Measurements from ENCODE around the gene XDH. TPM values are rescaled to one million over a fixed set of nuclear protein-coding genes. Genes with fewer than 3 reads are reported as not detected.

The XDH gene
- 39.7 TPM for total RNA-seq

DNA sequence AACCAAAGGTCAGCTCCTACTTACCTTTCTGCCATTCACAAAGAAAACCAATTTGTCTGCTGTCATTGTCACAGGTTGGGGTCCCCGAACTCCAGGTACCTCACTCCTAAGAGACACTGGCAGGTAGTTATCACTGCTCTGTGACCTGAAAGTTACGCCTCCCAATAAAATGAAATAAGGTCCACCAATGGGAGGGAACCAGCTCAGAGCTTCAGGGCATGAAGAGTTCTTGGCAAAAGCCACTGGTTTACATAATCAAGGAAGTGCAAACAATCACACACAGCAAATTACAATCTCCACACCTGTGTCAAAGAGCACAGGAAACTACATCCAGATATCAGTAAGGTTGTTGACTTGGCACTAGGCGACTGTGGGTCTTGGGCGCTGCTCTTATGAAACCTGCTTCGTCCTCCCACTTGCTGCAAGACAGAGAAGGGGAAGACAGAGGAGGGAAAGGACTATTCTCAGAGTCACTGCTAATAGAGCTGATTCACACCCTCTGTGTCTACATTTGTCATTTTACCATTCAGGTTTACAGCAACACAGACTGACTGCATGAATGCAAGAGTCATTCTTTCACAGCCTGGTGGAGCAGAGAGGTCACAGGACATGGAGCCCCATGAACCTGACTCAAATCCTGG, at the start of gene XDH:
Gene XDH, minus strand, starts transcription at position 142 of the 641 bp plus-strand sequence. Its CDS starts 76 bp downstream, at position 66.
- ATAC-seq, result peak; percentile 93

DNA sequence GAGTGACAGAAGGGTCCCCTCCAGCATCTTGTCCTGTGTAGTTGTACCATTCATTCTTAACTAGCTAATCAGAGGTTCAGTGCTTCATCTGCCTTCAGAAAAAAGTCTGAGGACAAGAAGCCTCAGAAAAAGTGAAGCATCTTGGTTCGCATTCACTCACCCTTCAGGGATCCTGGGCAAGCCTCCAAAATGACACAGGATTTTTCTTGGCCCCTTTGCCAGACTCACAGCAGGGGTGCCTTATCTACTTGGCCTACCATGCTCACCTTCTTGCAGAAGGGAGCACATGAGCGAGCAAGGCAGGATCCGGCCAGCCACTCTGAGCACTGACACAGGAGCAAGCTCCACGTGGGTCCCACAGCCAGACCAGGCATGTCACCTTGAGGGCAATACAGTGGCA, 43.1 kb upstream of the XDH start:
- ATAC-seq, result no peak

DNA sequence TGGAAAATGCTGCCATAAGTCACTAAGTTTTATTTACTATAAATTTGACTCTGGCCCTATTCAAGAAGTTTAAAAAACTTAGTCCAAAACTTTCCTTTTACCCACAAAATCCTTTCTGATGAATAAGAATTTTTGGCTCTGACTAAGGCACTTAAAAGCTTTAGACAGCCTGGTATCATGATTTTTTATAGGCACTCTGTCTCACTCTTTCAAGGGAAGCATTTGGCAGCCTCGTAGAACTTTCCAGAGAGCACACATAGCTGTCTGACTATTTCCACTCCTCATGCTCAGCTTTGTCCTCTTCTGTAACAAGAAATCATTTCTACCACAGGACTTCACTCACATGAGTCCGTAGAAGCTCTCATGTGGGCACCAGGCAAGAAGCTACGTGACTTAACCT, 32.3 kb upstream of the XDH start:
- ATAC-seq, result no peak

DNA sequence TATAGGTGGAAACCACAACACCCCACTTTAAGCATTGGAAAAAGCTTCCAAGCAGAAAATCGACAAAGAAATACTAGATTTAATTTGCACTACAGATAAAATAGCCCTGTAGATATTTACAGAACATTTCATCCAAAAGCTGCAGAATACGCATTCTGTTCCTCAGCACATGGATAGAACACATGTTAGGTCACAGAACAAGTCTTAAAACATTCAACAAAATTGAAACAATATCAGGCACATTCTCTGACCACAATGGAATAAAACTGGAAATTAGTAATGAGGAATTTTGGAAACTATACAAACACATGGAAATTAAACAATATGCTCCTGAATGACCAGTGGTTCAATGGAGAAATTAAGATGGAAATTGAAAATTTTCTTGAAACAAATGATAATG, 27.8 kb upstream of the XDH start:
- ATAC-seq, result no peak

DNA sequence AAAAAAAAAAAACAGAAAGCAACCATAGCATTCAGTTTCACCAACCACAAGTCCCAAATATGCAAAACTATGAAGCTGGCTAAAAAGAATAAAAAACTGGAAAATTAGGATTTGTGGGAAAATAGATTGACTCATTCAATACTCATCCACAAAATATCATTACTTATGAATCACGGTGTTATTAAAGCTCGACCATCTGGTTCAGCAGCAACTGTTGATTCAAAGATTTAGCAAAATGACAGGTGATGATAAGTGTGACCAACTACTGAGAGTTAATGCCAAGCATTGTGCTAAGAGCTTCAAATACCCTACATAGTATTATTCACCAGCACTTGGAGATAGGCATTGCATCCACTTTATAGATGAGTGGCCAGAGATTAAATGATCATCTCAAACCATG, 26.2 kb upstream of the XDH start:
- ATAC-seq, result peak; percentile 100

DNA sequence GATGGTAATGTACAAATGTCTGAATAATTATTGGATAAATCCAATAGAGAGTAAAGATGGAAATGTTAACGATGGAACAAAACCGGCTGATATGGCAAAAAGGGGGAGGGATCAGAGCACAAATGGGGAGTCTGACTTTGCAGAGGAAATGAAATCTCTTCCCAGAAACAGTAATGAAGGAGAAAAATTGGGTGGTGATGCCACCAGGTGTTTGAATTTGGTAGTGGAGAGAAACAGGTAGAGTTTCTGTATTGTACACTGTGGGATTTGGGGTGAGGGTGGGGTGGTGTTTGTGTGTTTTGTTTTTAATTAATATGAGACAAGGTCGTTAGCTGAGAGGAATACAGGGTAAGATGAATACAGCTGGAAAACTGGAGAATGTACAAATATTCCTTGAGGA, 20.4 kb upstream of the XDH start:
- no peak for ATAC-seq

DNA sequence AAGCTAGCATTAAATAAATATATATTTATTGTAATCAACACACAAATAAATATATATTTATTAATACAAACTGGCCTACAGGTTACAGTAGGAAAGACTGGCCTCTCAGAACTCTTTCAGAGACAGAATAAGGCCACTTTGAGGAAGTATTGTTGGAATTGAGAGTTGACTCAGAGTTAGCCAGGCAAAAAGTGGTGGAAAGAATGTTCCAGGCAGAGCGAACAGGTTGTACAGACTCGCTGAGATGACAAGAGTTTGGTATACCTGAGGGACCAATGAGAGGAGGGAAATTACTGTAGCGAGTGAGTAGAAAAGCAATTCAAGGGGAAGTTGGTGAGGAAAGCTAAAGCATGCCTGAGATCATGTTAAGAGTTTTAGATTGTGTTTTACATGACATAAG, 19.0 kb upstream of the XDH start:
- ATAC-seq, result peak; percentile 67

DNA sequence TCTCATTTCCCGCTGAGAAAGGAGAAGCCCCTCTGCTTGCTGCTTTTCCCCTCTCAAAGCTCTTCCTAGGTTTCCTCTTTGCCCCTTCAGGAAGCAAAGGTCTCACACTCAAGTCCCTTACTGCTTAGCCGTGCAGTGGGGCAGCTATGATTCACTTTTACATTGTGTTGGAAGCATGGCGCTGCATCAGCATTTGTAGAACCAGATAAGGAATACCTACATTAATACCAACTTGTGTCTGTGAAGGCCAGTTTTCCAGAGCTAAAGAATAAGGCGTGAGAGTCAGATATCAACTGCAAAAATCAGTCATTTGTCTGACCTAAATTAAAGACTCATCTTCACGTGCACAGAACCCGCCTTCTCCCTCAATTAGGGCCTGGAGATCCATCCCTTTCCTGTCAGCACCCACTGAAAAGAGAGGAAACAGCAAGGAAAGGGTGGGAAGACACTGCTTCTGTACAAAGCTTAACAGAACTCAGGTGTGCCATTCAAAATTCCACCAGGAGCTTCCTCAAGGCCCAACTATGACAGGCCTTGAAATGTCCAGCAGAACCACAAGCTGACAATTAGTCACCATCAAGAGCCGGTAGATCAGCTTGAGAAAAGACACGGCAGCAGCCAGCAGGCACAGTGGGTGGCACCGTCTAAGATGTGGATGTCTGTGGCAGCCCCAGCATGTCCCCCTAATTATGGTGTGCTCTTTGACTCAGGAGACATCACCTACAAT, 16.1 kb upstream of the XDH start:
- ATAC-seq, result peak; percentile 43

DNA sequence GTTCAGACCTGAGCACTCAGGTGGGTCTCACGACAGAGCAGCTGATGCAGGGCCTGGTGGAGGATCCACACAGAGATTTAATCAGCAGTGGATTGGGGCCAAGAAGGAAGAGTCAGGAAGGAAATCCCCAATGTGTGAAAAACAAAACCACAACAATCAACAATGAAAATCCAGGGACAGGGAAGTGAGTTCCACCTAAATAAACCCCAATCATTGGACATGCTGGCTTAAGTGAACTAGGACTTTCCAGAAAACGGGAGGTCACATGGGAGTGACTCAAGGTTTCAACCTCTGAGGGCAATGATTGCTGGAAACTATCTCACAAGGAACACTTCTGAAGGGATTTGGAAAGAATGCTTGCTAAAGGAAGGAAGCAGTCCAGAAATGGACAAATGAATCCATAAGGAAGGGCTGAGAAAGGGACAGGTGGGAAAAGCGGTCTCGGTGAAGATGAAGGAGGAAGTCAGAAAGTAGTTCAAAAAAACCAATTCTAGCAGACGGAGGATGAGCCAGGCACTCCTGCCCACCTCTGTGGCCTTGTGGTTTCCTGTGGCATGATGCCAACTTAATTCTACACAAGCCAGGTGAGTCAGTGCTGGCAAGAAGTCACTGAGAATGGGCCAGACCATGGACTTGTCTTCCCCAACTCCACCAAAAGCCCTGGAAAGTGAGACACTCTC, 15.4 kb upstream of the XDH start:
- ATAC-seq, result peak; percentile 75

DNA sequence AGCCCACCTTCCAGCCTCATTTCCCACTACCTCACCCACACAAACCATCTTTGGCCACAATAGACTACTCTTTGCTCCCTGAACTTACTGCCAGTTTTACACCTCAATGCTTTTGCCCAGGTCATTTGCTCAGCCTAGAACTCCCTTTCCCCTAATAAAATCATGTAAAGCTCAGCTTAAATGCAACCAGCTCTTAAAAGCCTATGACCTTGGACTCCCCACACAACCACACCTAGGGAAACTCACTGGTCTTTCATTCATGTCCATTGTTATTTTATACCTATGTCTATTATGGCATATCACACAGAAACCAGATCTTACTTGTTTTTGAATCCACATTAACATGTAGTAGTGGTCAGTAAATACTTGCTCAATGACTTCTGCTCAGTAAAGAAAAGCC, 14.5 kb upstream of the XDH start:
- ATAC-seq, result no peak

DNA sequence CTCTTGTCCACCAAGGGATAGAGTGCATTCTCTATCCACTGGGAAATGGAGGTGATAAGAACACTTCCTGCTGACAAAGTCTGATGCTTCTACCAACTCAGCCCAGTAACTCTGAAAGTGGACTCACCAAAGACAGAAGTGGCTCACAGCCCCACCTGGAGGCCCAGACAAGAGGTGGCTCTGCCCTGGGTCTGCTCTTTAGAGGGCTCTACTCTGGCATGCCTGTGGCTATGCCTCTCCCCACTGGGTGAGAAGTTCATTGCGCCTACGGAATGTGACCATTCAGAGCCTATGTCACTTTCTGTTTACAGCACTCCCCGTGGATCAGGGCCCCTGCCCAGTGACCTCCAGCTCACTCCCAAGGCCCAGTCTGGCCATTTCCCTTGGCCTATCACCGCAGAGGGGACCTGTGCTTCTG, 13.5 kb upstream of the XDH start:
- peak; percentile 60 for ATAC-seq

DNA sequence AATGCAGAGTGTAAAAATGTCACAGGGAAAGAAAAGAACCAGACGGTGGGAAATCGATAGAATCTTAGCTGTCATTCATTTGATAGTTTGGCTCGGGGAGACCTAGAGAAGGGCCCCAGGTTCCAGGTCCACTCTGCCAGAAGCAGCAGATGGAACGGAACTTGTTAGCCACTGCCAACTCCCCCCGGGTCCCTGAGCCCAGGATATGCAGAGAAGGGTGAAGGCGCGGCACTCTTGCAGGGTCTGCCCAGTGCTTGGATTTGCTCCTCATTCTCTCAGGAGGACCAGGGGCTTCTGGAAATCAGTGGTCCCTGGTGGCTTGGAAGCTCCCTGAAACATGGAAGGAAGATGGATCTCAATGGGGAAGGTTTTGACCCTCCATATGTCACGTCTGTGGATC, 11.6 kb upstream of the XDH start:
- ATAC-seq, result no peak

DNA sequence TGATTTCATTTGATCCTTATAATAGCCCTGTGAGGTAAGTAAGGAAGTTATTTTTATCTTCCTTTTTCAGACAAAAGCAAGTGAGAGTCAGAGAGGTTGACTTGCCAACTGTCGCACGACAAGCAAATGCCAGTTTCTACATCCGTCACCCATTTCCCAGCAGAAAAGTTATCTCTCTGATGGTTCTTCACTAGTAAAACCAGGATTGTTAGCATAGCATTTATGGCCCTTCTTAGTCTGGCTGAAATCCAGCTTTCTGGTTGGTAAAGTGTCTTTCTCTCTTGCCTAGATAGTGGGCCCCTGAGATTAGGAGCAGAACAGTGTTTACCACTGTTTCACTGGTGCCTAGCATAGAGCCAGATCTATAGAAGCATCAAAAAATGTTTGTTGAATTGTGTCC, 7.1 kb upstream of the XDH start:
- ATAC-seq, result no peak

DNA sequence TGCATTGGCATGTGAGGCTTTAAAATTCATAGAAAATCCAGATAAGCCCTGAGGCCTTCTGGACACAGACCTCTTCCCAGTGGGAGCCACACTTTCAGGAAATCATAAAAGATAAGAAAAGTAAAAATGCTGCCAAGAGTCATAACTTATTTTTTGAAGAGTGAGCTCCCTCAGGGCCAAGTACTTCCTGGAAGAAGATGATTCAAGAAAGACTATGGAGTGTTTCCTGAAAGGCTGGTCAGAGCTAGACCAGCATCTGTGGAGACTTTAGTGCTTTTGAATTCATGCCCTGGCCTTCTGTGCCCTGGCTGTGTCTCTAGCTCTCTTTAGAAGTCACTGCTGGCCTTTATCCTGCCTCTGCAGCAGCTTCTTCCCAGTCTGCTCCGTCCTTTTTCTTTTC, 6.4 kb upstream of the XDH start:
- ATAC-seq, result peak; percentile 67

DNA sequence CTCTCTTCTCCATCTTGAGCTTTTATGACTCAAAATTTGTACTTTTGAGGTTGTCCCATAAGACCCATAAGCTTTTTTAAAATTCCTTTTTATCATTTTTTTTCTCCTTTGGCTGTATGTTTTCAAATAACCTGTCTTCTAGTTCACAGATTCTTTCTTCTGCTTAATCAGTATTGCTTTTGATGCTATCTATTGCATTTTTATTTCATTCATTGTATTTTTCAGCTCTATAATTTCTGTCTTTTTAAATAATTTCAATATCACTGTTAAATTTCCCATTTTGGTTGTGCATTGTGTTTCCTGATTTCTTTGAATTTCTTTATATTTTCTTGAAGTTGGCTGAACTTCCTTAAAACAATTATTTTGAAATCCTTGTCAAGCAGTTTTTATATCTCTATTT, 4.8 kb upstream of the XDH start:
- no peak for ATAC-seq

DNA sequence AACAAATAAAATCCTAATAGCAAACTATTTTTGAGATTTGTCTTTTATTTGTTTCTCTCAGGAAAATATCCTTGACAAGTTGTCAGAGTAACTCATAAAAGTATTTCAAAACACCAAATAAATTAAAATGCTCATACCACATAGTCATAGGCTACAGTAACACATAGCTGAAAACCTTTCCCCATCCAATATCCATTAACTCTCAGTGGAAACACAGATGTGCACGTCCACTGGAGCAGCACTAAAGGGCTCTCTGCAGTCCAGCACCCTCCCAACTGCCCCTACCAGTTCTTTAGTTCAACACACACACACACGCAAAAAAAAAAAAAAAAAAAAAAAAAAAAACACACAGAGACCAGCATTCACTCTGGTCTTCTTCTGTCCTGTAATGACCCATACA, 879 bp upstream of the XDH start:
- no peak for ATAC-seq

DNA sequence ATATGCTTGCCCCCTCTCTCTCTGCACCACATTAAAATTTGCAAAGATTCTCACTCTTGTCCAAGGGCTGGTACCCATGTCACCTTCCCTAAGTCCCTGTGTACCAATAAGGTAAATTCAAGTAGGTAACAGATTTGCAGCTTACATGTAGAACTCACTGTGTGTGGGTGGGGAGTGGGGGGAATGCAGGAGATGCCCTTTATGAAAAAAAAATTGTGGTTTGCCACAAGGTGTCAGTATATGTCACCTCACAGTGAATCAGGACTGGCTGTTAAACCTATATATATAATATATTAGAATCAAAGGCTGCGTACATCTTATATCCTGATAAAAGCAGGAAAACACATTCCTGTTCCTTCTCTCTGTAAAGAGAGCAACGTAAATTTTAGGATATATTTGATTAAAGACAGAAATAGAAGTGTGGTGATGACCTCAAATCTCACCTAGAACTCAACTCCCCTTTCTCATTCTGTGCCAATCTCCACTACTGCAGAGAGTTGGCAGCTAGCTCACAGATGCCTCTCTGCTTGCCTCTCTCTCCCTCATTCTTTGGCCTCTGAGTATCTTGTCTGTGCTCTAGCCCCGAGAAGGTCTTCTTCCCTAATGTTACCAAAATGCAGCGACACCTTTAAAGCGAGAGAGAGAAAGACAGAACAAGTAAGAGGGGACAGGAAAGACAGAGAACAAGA, 536 bp downstream of the XDH start:
- ATAC-seq, result peak; percentile 34

DNA sequence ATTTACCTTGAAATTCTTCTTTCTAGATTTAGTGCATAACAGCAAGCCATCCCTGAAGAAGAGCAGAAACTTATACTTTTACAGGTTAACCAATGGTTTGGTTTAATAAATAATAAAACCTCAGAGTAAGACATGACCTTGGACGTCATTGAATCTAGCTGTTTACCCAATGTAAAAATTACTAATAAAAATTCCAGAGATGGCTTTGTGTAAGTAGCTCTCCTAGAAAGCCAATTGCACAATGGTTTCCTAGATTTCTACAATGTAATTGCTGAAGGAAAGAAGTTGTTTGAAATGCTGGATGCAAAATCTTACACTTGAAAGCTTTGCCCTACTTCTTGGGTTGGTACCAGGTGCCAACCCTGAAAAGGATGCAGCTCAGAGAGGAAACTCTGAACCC, 1.5 kb downstream of the XDH start:
- ATAC-seq, result no peak

DNA sequence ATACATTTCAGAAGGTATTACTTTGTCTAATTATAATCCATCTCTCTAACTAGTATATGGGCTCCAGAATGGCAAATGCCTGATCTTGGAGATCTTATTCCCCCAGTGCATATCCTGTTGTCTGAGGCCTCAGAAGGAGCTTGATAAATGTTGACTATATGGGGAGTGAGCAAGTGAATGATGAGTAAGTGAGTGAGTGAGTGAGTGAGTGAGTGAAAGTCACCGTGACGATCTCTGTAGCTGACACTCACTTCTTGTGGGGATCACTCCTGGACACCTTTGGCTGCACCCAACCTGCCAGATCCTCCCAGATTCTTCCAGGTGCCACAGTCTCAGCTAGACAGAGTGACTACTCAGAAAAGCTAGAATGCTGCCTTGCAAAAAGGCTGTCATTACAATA, 2.8 kb downstream of the XDH start:
- peak; percentile 64 for ATAC-seq

DNA sequence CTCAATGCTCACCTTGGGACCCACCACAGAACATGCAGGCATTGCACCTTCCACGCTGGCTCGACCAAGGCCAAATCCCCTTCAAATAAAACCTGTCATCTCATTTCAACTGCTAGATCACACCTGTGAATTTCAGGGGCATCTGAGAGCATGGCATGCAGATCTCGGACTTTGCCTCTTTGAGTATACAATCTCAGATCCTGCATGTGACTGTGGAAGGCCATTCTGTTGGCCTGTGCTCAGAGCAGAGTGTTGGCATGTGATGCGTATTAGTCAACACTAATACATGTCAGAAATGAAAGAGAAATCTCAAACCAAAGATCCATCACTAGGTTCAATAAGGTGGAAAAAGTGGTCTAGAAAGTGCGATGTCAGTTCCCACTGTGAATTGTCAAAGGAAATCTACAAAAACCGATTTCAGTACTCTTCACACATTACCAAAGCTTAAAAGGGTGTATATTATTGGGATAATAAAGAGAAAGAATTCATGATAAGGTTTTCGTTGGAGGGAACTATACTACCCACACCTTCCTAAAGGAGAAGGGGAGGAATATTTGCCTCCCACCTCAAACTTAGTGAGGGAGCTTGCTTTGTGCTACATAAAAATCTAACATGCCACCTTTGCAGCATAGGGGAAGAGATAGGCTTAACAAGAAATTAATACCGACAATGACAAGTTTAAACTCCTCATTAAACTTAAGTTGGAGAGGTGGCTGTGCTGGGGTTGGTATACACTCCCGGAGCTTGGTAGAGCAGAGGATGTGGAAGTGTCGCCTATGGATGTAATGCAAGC, 7.8 kb downstream of the XDH start:
- ATAC-seq, result no peak

DNA sequence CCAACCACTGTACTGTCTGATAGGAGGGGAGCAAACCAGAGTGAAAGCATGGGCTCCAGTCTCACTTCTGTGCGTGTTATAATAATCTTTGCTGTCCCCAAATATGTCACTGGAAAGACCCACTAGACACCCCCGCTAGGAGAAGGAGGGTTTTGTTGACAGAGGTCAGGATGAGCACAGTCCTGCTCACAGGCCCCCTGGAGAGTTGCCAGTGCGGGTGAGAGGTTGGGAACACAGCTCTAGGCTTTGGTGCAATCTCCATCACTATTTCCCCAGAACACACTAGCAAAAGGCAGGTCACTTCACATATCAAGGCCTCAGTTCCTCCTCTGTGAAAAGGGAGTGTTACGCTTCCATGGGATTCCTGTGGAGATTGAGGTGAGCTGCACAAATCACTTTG, 9.7 kb downstream of the XDH start:
- ATAC-seq, result no peak

DNA sequence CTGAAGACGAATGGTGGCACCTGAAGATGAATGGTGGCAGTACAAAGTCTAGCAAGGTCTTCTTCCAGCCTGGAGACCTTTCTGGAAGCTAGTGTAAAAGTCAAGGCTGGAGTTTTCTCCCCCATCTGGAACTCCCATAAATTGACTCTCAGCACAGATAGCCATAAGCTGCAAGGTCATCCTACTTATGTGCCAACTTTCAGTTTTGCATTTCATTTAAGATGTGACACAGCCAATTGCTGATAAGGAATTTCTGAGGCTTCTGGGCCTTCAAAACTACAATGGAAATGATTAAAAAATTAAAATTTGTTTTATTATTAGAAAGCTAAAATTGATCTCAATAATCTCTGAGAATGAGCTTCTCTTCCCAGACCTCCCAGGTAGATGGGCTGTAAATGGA, 10.2 kb downstream of the XDH start:
- ATAC-seq, result no peak

DNA sequence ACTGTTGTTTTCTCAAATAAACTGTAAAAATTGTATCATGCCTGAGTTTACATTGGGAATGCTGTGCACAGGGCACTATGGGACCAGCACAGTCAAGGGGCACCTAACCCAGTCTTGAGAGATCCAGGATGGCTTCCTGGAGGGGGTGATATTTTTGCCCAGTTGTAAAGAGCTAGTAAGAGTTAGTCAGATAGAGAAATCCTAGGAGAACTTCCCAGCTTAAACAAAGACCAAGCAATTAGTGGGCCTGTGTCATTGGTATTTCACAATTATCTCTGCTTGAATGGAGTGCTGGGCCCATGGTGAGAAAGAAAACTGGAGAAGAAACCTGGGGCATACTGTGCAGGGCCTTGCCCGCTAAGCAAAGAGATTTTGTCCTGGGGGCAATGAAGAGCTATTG, 12.2 kb downstream of the XDH start:
- no peak for ATAC-seq
